Esophagus muscularis mucosa (tissue), 4 donors: ENCODE measurements around the gene KCNRG. TPM values are rescaled to one million over a fixed set of nuclear protein-coding genes. Genes with fewer than 3 reads are reported as not detected.

Experiments
- DNase-seq: peaks from one replicate; pipeline ENCODE4 v3.0.0-alpha.2; 2017; ENCODE audit errors: extremely low spot score
- H3K27ac ChIP-seq, 4 donors: fragments of 200-600 bp; sonication (generic); replicated peaks in 1 of 4; 1 replicate in 3 of 4; 2 replicates in 1 of 4; pipeline ENCODE4 v1.5.1; 2016 to 2019; ENCODE audit warnings: mild to moderate bottlenecking in 1 of 4
- H3K27me3 ChIP-seq, 4 donors: fragments of 200-600 bp; sonication (generic); one replicate each; pipeline versions ENCODE4 v1.5.1 to v1.6.0; 2016 to 2019
- H3K36me3 ChIP-seq, 4 donors: fragments of 200-600 bp; sonication (generic); one replicate each; pipeline ENCODE4 v1.5.1; 2016 to 2019
- H3K4me1 ChIP-seq, 4 donors: fragments of 200-600 bp; sonication (generic); one replicate each; pipeline ENCODE4 v1.5.1; 2016 to 2019
- H3K4me3 ChIP-seq, 4 donors: fragments of 200-600 bp; sonication (generic); 1 replicate in 2 of 4; 2 replicates in 2 of 4; pipeline ENCODE4 v1.5.1; 2016 to 2019; ENCODE audit warnings: mild to moderate bottlenecking in 4 of 4, moderate library complexity in 1 of 4
- H3K9me3 ChIP-seq, 4 donors: fragments of 200-600 bp; sonication (generic); 1 replicate in 3 of 4; 2 replicates in 1 of 4; pipeline ENCODE4 v1.5.1; 2016 to 2019
- CTCF ChIP-seq, 3 experiments: fragments of 200-600 bp in 2 of 3; fragments of 450-650 bp in 1 of 3; sonication (generic) in 2 of 3; IDR thresholded peaks; one replicate each; pipeline ENCODE4 v1.5.1; 2017 to 2019; ENCODE audit warnings: antibody characterized with exemption in 3 of 3, mild to moderate bottlenecking in 2 of 3, moderate library complexity in 1 of 3
- EP300 ChIP-seq: sonication (generic); formaldehyde crosslinking; IDR thresholded peaks from one replicate; pipeline ENCODE4 v1.6.1; 2017; ENCODE audit warnings: antibody characterized with exemption
- POLR2A ChIP-seq: fragments of 450-650 bp; IDR thresholded peaks from one replicate; pipeline ENCODE4 v1.6.1; 2017; ENCODE audit warnings: antibody characterized with exemption, moderate library complexity, mild to moderate bottlenecking, low read depth
- POLR2AphosphoS5 ChIP-seq, 2 donors: sonication (generic); formaldehyde crosslinking; IDR thresholded peaks; one replicate each; pipeline ENCODE4 v1.6.1; 2017; ENCODE audit warnings: antibody characterized with exemption in 2 of 2
- WGBS: methylation state at CpG from one replicate; pipeline ENCODE4 v1.1.5; 2018; 5-methylcytosine and 5-hydroxymethylcytosine counted together
- intact Hi-C: fragments of 100-400 bp; cut with DNase I; formaldehyde crosslinking; loops from one replicate; pipeline ENCODE4 v1.15.1; 2023
- total RNA-seq, 4 donors: library from RNA; depleted of rRNA; stranded (reverse); fragments of >200 nt; gene quantifications; one replicate each; pipeline versions ENCODE4 v1.1.0 to v1.2.1, GENCODE V29; 2016

KCNRG gene
- total RNA-seq, 4 donors from 2014 or later: 2.7 to 5.4 (median 2.9) TPM

- Histone ChIP-seq H3K9me3 (no peaks in the 10 kb centered on the region), H3K27me3 (no peaks in the 10 kb centered on the region), H3K36me3 (peaks cover 0 to 39% (median 11%) of the 10 kb centered on the region in 4 donors), H3K27ac (peak overlapping the region; percentile 77 to 99 (median 90)), H3K4me1 (peaks cover 49 to 81% (median 80%) of the 10 kb centered on the region in 4 donors), H3K4me3 (peak overlapping the region in 3 of 4 donors; percentile 19 to 96 (median 93))
- DNase-seq: no peak
- peak in 1 of 2 donors; percentile 68 for TF ChIP-seq POLR2AphosphoS5 (IDR thresholded peaks at IDR 0.05)
- TF ChIP-seq POLR2A: no peak
- intact Hi-C loops: no loop called here
- 48% methylated on average over 1 of the region's 1 CpG for whole genome bisulfite sequencing
Observed at GRCh38 chr13:50001287-50001686, 14.0 kb upstream of the KCNRG start.

- WGBS: over 99% methylated on average over 7 of the region's 7 CpGs
- Histone ChIP-seq H3K27ac (peak overlapping the region; percentile 26 to 42 (median 38)), H3K9me3 (no peaks in the 10 kb centered on the region), H3K4me1 (peaks cover 13 to 77% (median 67%) of the 10 kb centered on the region in 4 donors), H3K4me3 (no peak overlapping the region), H3K27me3 (no peaks in the 10 kb centered on the region), H3K36me3 (peaks cover 0 to 44% (median 20%) of the 10 kb centered on the region in 4 donors)
- no peak for DNase-seq
- TF ChIP-seq POLR2AphosphoS5 (IDR thresholded peaks at IDR 0.05): no peak
- no peak for TF ChIP-seq EP300
- TF ChIP-seq POLR2A: no peak
- TF ChIP-seq CTCF (IDR thresholded peaks at IDR 0.05): no peak
- intact Hi-C loops: no loop called here
Observed at GRCh38 chr13:50006426-50007135, 8.7 kb upstream of the KCNRG start.

GRCh38 chr13:50011461-50011860 is 3.8 kb upstream of the KCNRG start:
- WGBS: 74% methylated on average over 1 of the region's 1 CpG
- DNase-seq: no peak
- Histone ChIP-seq H3K27me3 (no peaks in the 10 kb centered on the region), H3K4me3 (no peak overlapping the region), H3K9me3 (no peaks in the 10 kb centered on the region), H3K4me1 (peaks cover 13 to 69% (median 49%) of the 10 kb centered on the region in 4 donors), H3K36me3 (peaks cover 0 to 56% (median 34%) of the 10 kb centered on the region in 4 donors), H3K27ac (no peak overlapping the region)
- TF ChIP-seq EP300: no peak
- no peak for TF ChIP-seq POLR2AphosphoS5 (IDR thresholded peaks at IDR 0.05)
- TF ChIP-seq POLR2A: no peak
- no peak for TF ChIP-seq CTCF (IDR thresholded peaks at IDR 0.05)
- intact Hi-C loops: no loop called here

GRCh38 chr13:50012396-50013169 is 2.7 kb upstream of the KCNRG start:
- no peaks in the 10 kb centered on the region for H3K9me3 ChIP-seq
- DNase-seq: no peak
- H3K4me3 ChIP-seq: no peak overlapping the region
- H3K36me3 ChIP-seq: peaks cover 0 to 54% (median 27%) of the 10 kb centered on the region in 4 donors
- peaks cover 23 to 69% (median 51%) of the 10 kb centered on the region in 4 donors for H3K4me1 ChIP-seq
- TF ChIP-seq POLR2AphosphoS5 (IDR thresholded peaks at IDR 0.05) (no peak), EP300 (no peak), POLR2A (no peak), CTCF (IDR thresholded peaks at IDR 0.05) (no peak)
- intact Hi-C loops: no loop called here
- no peaks in the 10 kb centered on the region for H3K27me3 ChIP-seq
- 97% methylated on average over 6 of the region's 6 CpGs for WGBS
- H3K27ac ChIP-seq: no peak overlapping the region

GRCh38 chr13:50014386-50014785 is 858 bp upstream of the KCNRG start:
- peak overlapping the region; percentile 22 to 67 (median 46) for H3K27ac ChIP-seq
- peaks cover 0 to 46% (median 31%) of the 10 kb centered on the region in 4 donors for H3K36me3 ChIP-seq
- DNase-seq: no peak
- H3K4me1 ChIP-seq: peaks cover 24 to 66% (median 49%) of the 10 kb centered on the region in 4 donors
- TF ChIP-seq POLR2AphosphoS5 (IDR thresholded peaks at IDR 0.05): no peak
- no peak for TF ChIP-seq EP300
- TF ChIP-seq POLR2A: no peak
- no peak for TF ChIP-seq CTCF (IDR thresholded peaks at IDR 0.05)
- no peak overlapping the region for H3K4me3 ChIP-seq
- H3K9me3 ChIP-seq: no peaks in the 10 kb centered on the region
- intact Hi-C loops: no loop called here
- WGBS: 82% methylated on average over 1 of the region's 1 CpG
- H3K27me3 ChIP-seq: no peaks in the 10 kb centered on the region
